Sigmoid colon (tissue), 7 donors: ENCODE results near the gene CLCN1. TPM values are rescaled to one million over a fixed set of nuclear protein-coding genes. Genes with fewer than 3 reads are reported as not detected.

Source experiments
- DNase-seq: peaks from one replicate; pipeline ENCODE4 v3.0.0-alpha.2; 2019
- H3K27ac ChIP-seq, 4 donors: fragments of 200-600 bp; sonication (generic); one replicate each; pipeline ENCODE4 v1.5.1; 2016 to 2019; ENCODE audit warnings: mild to moderate bottlenecking in 1 of 4
- H3K27me3 ChIP-seq, 3 donors: fragments of 200-600 bp; sonication (generic); one replicate each; pipeline ENCODE4 v1.5.1; 2019; ENCODE audit warnings: mild to moderate bottlenecking in 1 of 3
- H3K36me3 ChIP-seq, 4 donors: fragments of 200-600 bp; sonication (generic); one replicate each; pipeline ENCODE4 v1.5.1; 2016 to 2019
- H3K4me1 ChIP-seq, 4 donors: fragments of 200-600 bp; sonication (generic); one replicate each; pipeline ENCODE4 v1.5.1; 2017 to 2019
- H3K4me3 ChIP-seq, 4 donors: fragments of 200-600 bp; sonication (generic); one replicate each; pipeline ENCODE4 v1.5.1; 2017 to 2019; ENCODE audit warnings: mild to moderate bottlenecking in 2 of 4, moderate library complexity in 1 of 4
- H3K9me3 ChIP-seq, 4 donors: fragments of 200-600 bp in 3 of 4; sonication (generic) in 3 of 4; one replicate each; pipeline versions ENCODE4 v1.5.1 to v1.6.1; 2013 to 2019
- CTCF ChIP-seq, 4 experiments: fragments of 450-650 bp in 3 of 4; fragments of 200-600 bp in 1 of 4; IDR thresholded peaks; one replicate each; pipeline ENCODE4 v1.5.1; 2016 to 2019; ENCODE audit warnings: antibody characterized with exemption in 4 of 4, mild to moderate bottlenecking in 3 of 4, moderate library complexity in 2 of 4
- EP300 ChIP-seq, 4 donors: sonication (generic); formaldehyde crosslinking; IDR thresholded peaks; one replicate each; pipeline ENCODE4 v1.6.1; 2017; ENCODE audit warnings: antibody characterized with exemption in 4 of 4
- POLR2A ChIP-seq, 2 donors: fragments of 450-650 bp; IDR thresholded peaks; one replicate each; pipeline ENCODE4 v1.6.1; 2016; ENCODE audit warnings: antibody characterized with exemption in 2 of 2, mild to moderate bottlenecking in 2 of 2, moderate library complexity in 2 of 2
- POLR2AphosphoS5 ChIP-seq, 4 donors: sonication (generic); formaldehyde crosslinking; IDR thresholded peaks; one replicate each; pipeline ENCODE4 v1.6.1; 2017; ENCODE audit warnings: antibody characterized with exemption in 4 of 4
- WGBS, 2 donors: extraction: QIAGEN DNeasy Blood & Tissue Kit; methylation state at CpG; one replicate each; pipeline ENCODE4 v1.1.7; 2013; 5-methylcytosine and 5-hydroxymethylcytosine counted together
- intact Hi-C: fragments of 100-400 bp; cut with DNase I; formaldehyde crosslinking; loops from one replicate; pipeline ENCODE4 v1.15.1; 2023
- polyA plus RNA-seq, 3 donors: library from polyadenylated mRNA; stranded (reverse); fragments of 200-250 nt; gene quantifications; one replicate each; pipeline ENCODE4 v1.2.3, GENCODE V29; 2013
- total RNA-seq, 4 donors: library from RNA; depleted of rRNA; stranded (reverse); fragments of >200 nt; gene quantifications; one replicate each; pipeline ENCODE4 v1.1.0, GENCODE V29; 2016
- donor health status: healthy with polysubstance abuse.
- donor health status: Bipolar disorder and iron deficiency.
- donor health status: healthy.

Gene CLCN1
- total and polyA plus RNA-seq, 7 donors: 0.14 to 0.15 TPM; not detected in 5

GRCh38 chr7:143282124-143282523 is 33.8 kb upstream of the CLCN1 start:
- Histone ChIP-seq H3K9me3 (no peaks in the 10 kb centered on the region), H3K27ac (no peak overlapping the region), H3K27me3 (no peaks in the 10 kb centered on the region), H3K4me3 (no peak overlapping the region), H3K4me1 (peaks cover 0 to 6% (median under 1%) of the 10 kb centered on the region in 4 donors), H3K36me3 (no peaks in the 10 kb centered on the region)
- WGBS, 2 donors: 97% methylated on average over 8 of the region's 8 CpGs
- TF ChIP-seq POLR2A (IDR thresholded peaks at IDR 0.05): no peak
- no peak for TF ChIP-seq POLR2AphosphoS5 (IDR thresholded peaks at IDR 0.05)
- no peak for TF ChIP-seq EP300 (IDR thresholded peaks at IDR 0.05)
- TF ChIP-seq CTCF (IDR thresholded peaks at IDR 0.05): no peak
- intact Hi-C loops: no loop called here
- no peak for DNase-seq

- H3K27me3 ChIP-seq: no peaks in the 10 kb centered on the region
- H3K4me1 ChIP-seq: peaks cover 0 to 10% (median 8%) of the 10 kb centered on the region in 4 donors
- TF ChIP-seq EP300 (IDR thresholded peaks at IDR 0.05): no peak
- no peak for TF ChIP-seq CTCF (IDR thresholded peaks at IDR 0.05)
- TF ChIP-seq POLR2A (IDR thresholded peaks at IDR 0.05): no peak
- no peak for TF ChIP-seq POLR2AphosphoS5 (IDR thresholded peaks at IDR 0.05)
- intact Hi-C loops: no loop called here
- DNase-seq: no peak
- no peak overlapping the region for H3K4me3 ChIP-seq
- no peaks in the 10 kb centered on the region for H3K36me3 ChIP-seq
- no peak overlapping the region for H3K27ac ChIP-seq
- H3K9me3 ChIP-seq: no peaks in the 10 kb centered on the region
- WGBS, 2 donors: 27 to 68% methylated on average over 4 of the region's 4 CpGs
These were observed 32.5 kb upstream of the CLCN1 start for GRCh38 chr7:143283381-143283780.

- intact Hi-C loops: loop anchor here (5.0 kb wide), 1 partner anchor 97 kb away; the partner anchor contains the start of gene ZYX
- H3K4me3 ChIP-seq: no peak within 1 kb of the TSS
- H3K27me3 ChIP-seq: no peaks in the 10 kb centered on the region
- H3K27ac ChIP-seq: peak within 1 kb of the TSS in 1 of 4 donors; percentile 9
- DNase-seq: no peak
- no peaks in the 10 kb centered on the region for H3K9me3 ChIP-seq
- H3K36me3 ChIP-seq: no peaks in the 10 kb centered on the region
- TF ChIP-seq POLR2AphosphoS5 (IDR thresholded peaks at IDR 0.05) (no peak), EP300 (IDR thresholded peaks at IDR 0.05) (no peak), POLR2A (IDR thresholded peaks at IDR 0.05) (no peak), CTCF (IDR thresholded peaks at IDR 0.05) (no peak)
- 19 to 71% methylated on average over 19 of the region's 19 CpGs for WGBS, 2 donors
- peaks cover 0 to 20% (median 16%) of the 10 kb centered on the region in 4 donors for H3K4me1 ChIP-seq
These were observed 31.1 kb upstream of the CLCN1 start, which contains the start of gene TMEM139 for GRCh38 chr7:143284591-143285469. TSS of gene TMEM139 (plus strand) at chr7:143284958. CDS start at chr7:143285958, 1,000 bp downstream.

GRCh38 chr7:143285470-143285778 is 30.5 kb upstream of the CLCN1 start:
- H3K27me3 ChIP-seq: no peaks in the 10 kb centered on the region
- peak overlapping the region in 1 of 4 donors; percentile 9 for H3K27ac ChIP-seq
- intact Hi-C loops: loop anchor here (5.0 kb wide), 1 partner anchor 97 kb away; the partner anchor contains the start of gene ZYX
- TF ChIP-seq CTCF (IDR thresholded peaks at IDR 0.05) (no peak), EP300 (IDR thresholded peaks at IDR 0.05) (no peak), POLR2AphosphoS5 (IDR thresholded peaks at IDR 0.05) (no peak), POLR2A (IDR thresholded peaks at IDR 0.05) (no peak)
- no peak for DNase-seq
- H3K9me3 ChIP-seq: no peaks in the 10 kb centered on the region
- H3K36me3 ChIP-seq: no peaks in the 10 kb centered on the region
- WGBS, 2 donors: 14 to 68% methylated on average over 3 of the region's 3 CpGs
- peaks cover 0 to 26% (median 21%) of the 10 kb centered on the region in 4 donors for H3K4me1 ChIP-seq
- H3K4me3 ChIP-seq: no peak overlapping the region
